SK-N-SH treated with all-trans-retinoic acid at 6 μM for 48 hours (cell line): ENCODE results near the gene MAML3.

Source experiments
- ARNTL ChIP-seq: fragments of 450-650 bp; formaldehyde crosslinking; IDR thresholded peaks from 2 replicates; pipeline ENCODE4 v1.5.0; 2020; ENCODE audit warnings: low read depth, mild to moderate bottlenecking, moderate library complexity, borderline replicate concordance
- GLIS3 ChIP-seq: fragments of 250-450 bp; sonication (Bioruptor Pico); IDR thresholded peaks from 2 replicates; pipeline ENCODE4 v1.5.0; 2020; ENCODE audit warnings: mild to moderate bottlenecking, moderate library complexity
- OSR1 ChIP-seq: fragments of 250-450 bp; sonication (Bioruptor Pico); IDR thresholded peaks from 2 replicates; pipeline ENCODE4 v1.8.0; 2022; ENCODE audit warnings: moderate library complexity, mild to moderate bottlenecking, inconsistent platforms
- ZNF565 ChIP-seq: fragments of 450-650 bp; formaldehyde crosslinking; conservative IDR thresholded peaks from 2 replicates; pipeline ENCODE4 v1.5.0; 2020; ENCODE audit warnings: low read depth, mild to moderate bottlenecking, moderate library complexity
- ZNF8 ChIP-seq: fragments of 450-650 bp; formaldehyde crosslinking; IDR thresholded peaks from 2 replicates; pipeline ENCODE4 v1.5.0; 2020; ENCODE audit warnings: mild to moderate bottlenecking, moderate library complexity

DNA sequence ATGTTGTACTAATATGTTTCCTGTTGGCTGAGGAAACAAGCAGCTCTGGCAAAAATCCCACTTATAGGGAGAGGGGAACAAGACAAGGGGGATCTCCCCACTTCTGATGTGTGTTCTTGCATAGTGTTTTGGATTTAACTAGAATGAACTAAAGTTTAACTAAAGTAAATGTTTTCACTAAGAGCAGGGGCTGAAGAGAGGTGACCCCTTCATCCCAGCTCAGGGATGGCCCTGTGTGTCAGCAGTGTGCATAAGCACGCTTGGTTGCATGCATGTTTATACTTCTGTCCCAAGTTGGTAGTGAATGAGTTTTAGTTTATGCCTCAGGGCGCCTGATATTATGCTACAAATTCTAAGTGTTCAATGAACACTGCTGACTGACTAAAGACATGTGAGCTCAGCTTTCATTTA lies 319.0 kb downstream of the MAML3 start:
- no peak for TF ChIP-seq GLIS3 (CRISPR knock-in tag)
- TF ChIP-seq ZNF8 (CRISPR knock-in tag) = no peak
- no peak for TF ChIP-seq OSR1 (CRISPR knock-in tag)
- no peak for TF ChIP-seq ZNF565 (CRISPR knock-in tag)
- TF ChIP-seq ARNTL (CRISPR knock-in tag) = no peak
